GM18505 (cell line): Measurements from ENCODE around the gene DDI1.

Experiments
- ATAC-seq: cut with Tn5 transposase; IDR thresholded peaks from one replicate; pipeline ENCODE4 v1.9.1; 2021; ENCODE audit not compliant: unreplicated experiment
- POLR2A ChIP-seq: IDR thresholded peaks from 4 replicates; pipeline ENCODE4 v1.6.1; 2011; ENCODE audit warnings: borderline replicate concordance; ENCODE audit not compliant: insufficient read depth, insufficient read length; ENCODE audit errors: extremely low read depth

Gene DDI1

GRCh38 chr11:104036588-104036987 is at the start of gene DDI1:
Gene DDI1 (plus strand): TSS chr11:104036640. CDS start chr11:104036823, 183 bp downstream.
- no peak for TF ChIP-seq POLR2A
- ATAC-seq: no peak

- TF ChIP-seq POLR2A: no peak
- ATAC-seq: no peak
Observed at GRCh38 chr11:103987629-103988594, 48.5 kb upstream of the DDI1 start.

GRCh38 chr11:103988595-103988969 is 47.9 kb upstream of the DDI1 start:
- TF ChIP-seq POLR2A: no peak
- ATAC-seq: no peak

- no peak for TF ChIP-seq POLR2A
- ATAC-seq: no peak
Observed at GRCh38 chr11:103993507-103993906, 42.9 kb upstream of the DDI1 start.

GRCh38 chr11:103994094-103994493 is 42.3 kb upstream of the DDI1 start:
- ATAC-seq: no peak

GRCh38 chr11:103994518-103994917 is 41.9 kb upstream of the DDI1 start:
- no peak for TF ChIP-seq POLR2A

More at GRCh38 chr11:103994094-103994493, 42.3 kb upstream of the DDI1 start:
- TF ChIP-seq POLR2A: no peak

GRCh38 chr11:103995896-103996295 is 40.5 kb upstream of the DDI1 start:
- ATAC-seq: no peak
- TF ChIP-seq POLR2A: no peak

More at GRCh38 chr11:103994518-103994917, 41.9 kb upstream of the DDI1 start:
- ATAC-seq: no peak

- no peak for TF ChIP-seq POLR2A
- peak; percentile 70 for ATAC-seq
Observed at GRCh38 chr11:103997082-103997481, 39.4 kb upstream of the DDI1 start.

- no peak for TF ChIP-seq POLR2A
- ATAC-seq: no peak
Observed at GRCh38 chr11:103998826-103999508, 37.5 kb upstream of the DDI1 start.

- no peak for ATAC-seq
- TF ChIP-seq POLR2A: no peak
Observed at GRCh38 chr11:104000798-104001197, 35.6 kb upstream of the DDI1 start.

- TF ChIP-seq POLR2A: no peak
- no peak for ATAC-seq
Observed at GRCh38 chr11:104001561-104002056, 34.8 kb upstream of the DDI1 start.

- no peak for TF ChIP-seq POLR2A
- ATAC-seq: no peak
Observed at GRCh38 chr11:104003491-104003890, 32.9 kb upstream of the DDI1 start.

GRCh38 chr11:104005234-104005855 is 31.1 kb upstream of the DDI1 start:
- TF ChIP-seq POLR2A: no peak
- ATAC-seq: no peak

- no peak for TF ChIP-seq POLR2A
- no peak for ATAC-seq
Observed at GRCh38 chr11:104009744-104010143, 26.7 kb upstream of the DDI1 start.

- no peak for ATAC-seq
- no peak for TF ChIP-seq POLR2A
Observed at GRCh38 chr11:104011044-104011443, 25.4 kb upstream of the DDI1 start.
